ENCODE measurements around the gene C2orf78.
A peak's percentile ranks its signal among the peaks of the same experiment; 100 is the strongest.
"Not testable (repeated sequence)": the region's sequence is repeated elsewhere in the genome, so short reads cannot be mapped to it uniquely, and the experiment has no call there.

The C2orf78 gene

GRCh38 chr2:73783883-73784282, at the start of gene C2orf78:
Gene C2orf78, plus strand, starts transcription at chr2:73784183. Its CDS starts 127 bp downstream, at chr2:73784310.
- not testable (repeated sequence) for DNase-seq

GRCh38 chr2:73736378-73736777, 47.6 kb upstream of the C2orf78 start:
- DNase-seq, result no peak

- peak; percentile 90 to 91 for DNase-seq
Observed at GRCh38 chr2:73736855-73737779, 46.9 kb upstream of the C2orf78 start, which contains the start of gene TPRKB. Gene TPRKB, minus strand, starts transcription at chr2:73737345. Its CDS starts 2,776 bp downstream, at chr2:73734569.

- no peak for DNase-seq
Observed at GRCh38 chr2:73739101-73739500, 44.9 kb upstream of the C2orf78 start.

DNA sequence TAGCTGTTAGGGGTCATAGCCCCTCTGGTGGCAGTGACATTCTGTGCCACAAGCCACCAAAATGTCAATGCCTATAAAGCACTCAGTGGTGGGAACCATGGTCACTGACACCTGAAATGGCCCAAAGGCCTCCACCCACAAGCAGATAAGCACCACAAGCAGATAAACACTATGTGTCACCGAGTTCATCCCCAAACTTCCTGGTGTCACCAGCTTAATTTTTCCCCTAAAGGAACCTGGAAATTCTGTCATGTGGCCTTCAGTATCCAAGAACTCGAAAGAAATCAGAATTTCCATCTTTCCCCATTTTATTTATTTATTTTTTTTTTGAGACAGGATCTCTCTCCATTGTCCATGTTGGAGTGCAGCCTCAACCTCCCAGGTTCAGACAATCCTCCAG, 43.2 kb upstream of the C2orf78 start:
- DNase-seq, result no peak

GRCh38 chr2:73746015-73746876, 37.7 kb upstream of the C2orf78 start:
- DNase-seq, result no peak

GRCh38 chr2:73746877-73747208, 37.1 kb upstream of the C2orf78 start:
- no peak for DNase-seq

GRCh38 chr2:73749314-73749713, 34.7 kb upstream of the C2orf78 start:
- DNase-seq, result no peak

GRCh38 chr2:73754332-73754731, 29.7 kb upstream of the C2orf78 start:
- DNase-seq, result not testable (repeated sequence)

GRCh38 chr2:73759285-73759764, 24.7 kb upstream of the C2orf78 start:
- no peak for DNase-seq

DNA sequence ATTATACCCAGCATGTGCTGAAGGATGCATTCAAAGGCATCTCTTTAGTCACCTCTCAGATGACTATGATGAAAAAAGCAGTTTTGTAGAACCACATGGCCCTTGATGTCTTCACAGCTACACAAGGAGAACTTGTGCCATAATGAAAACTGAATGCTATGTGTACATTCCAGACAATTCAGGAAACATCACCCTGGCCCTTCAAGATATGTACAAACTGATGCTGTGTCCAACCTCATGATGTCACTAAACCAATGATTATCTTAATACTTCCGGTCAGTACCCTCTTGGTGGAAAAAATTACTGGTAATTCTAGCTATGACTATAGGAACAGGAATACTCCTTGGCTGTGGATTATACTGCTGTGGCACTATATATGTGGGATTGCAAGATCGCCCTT, 24.1 kb upstream of the C2orf78 start:
- no peak for DNase-seq

DNA sequence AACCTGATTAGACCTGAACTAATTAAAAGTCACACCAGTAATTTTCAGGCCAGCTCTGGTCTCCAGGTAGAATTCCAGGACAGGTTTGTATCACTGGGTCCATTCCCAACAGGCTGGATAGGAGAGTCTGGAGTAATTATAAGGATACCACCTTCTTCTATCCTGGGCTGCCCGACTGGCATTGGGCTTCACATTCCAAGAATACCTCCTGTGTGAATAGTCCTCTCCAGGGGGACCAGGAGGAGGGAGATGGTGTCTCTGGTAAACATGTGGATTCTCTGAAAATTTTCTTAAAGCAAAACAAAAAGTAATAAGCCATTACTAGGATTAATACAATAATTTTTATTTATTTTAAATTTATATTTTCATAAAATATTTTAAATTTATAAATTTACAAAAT, 21.4 kb upstream of the C2orf78 start:
- no peak for DNase-seq

- DNase-seq, result no peak
Observed at GRCh38 chr2:73764945-73765344, 19.0 kb upstream of the C2orf78 start.

- no peak for DNase-seq
Observed at GRCh38 chr2:73766349-73766748, 17.6 kb upstream of the C2orf78 start.

DNA sequence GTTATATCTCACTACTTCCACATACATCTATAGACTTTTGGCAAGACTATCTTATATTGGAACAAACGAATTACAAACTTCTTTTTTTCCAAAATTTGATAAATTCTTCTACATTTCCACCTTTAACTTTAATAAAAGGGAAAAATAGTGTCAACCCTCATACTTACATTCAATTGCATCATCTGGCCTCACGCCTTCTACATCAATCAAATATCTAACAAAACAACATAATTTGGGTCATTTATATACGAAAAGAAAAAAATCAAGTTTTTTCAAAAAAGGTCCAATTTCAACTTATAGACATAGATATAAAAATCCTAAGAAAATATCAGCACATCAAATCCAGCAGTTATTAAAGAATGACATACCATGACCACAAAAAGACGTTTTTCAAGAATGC, 17.0 kb upstream of the C2orf78 start:
- DNase-seq, result no peak

- no peak for DNase-seq
Observed at GRCh38 chr2:73770725-73771124, 13.3 kb upstream of the C2orf78 start.

DNA sequence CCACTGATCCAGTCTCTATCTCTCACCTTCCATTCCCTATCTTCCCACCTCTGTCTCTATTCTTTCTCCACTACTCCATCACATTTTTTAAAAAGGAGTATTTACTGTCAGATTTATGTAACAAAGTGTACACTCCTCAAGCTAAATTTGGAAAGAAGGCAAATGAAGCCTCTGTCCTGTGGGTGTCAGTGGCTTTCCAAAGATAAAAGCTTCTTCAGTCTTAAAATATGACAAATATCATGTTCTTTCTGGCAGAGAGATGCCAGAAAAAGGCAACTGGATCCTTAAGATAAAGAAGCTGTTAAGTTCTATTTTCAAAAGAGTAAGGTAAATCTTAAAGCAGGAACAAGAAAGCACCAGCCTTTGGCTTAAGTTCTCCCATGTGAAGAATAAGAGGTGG, 11.2 kb upstream of the C2orf78 start:
- DNase-seq, result no peak

DNA sequence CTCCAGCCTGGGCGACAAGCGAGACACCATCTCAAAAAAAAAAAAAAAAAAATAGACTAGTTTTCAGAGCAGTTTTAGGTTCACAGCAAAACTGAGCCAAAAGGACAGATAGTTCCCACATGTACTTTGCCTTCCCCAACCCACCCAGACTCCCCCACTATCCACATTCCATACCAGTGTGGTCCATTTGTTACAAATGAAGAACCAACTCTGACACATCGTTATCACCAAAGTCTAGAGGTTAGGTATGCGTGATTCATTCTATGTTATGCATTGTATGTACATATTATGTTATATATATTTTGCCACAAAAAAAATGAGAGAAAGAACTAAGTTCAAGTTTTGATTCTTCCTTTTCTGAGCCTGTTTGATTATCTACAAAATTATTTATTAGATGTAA, 7.6 kb upstream of the C2orf78 start:
- DNase-seq, result no peak

GRCh38 chr2:73776869-73777519, 7.0 kb upstream of the C2orf78 start:
- no peak for DNase-seq

DNA sequence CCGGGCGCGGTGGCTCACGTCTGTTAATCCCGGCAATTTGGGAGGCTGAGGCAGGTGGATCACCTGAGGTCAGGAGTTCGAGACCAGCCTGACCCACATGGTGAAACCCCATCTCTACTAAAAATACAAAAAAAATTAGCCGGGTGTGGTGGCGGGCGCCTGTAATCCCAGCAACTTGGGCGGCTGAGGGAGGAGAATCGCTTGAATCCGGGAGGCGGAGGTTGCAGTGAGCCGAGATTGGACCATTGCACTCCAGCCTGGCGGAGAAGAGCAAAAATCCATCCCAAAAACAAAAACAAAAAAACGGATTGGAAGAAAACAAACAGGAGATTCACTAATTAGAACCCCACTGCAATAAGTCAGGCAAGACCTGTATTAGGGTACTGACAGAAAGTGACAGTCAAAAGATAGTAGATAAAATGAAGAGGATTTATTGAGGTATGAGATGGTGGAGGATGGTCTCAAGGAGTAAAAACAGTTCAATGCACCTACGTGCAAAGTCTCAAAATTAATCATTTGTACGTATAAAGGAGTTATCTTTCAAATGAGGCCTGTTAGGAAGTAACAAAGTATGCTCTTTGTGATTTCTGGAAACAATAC, 5.0 kb upstream of the C2orf78 start:
- DNase-seq, result not testable (repeated sequence)

DNA sequence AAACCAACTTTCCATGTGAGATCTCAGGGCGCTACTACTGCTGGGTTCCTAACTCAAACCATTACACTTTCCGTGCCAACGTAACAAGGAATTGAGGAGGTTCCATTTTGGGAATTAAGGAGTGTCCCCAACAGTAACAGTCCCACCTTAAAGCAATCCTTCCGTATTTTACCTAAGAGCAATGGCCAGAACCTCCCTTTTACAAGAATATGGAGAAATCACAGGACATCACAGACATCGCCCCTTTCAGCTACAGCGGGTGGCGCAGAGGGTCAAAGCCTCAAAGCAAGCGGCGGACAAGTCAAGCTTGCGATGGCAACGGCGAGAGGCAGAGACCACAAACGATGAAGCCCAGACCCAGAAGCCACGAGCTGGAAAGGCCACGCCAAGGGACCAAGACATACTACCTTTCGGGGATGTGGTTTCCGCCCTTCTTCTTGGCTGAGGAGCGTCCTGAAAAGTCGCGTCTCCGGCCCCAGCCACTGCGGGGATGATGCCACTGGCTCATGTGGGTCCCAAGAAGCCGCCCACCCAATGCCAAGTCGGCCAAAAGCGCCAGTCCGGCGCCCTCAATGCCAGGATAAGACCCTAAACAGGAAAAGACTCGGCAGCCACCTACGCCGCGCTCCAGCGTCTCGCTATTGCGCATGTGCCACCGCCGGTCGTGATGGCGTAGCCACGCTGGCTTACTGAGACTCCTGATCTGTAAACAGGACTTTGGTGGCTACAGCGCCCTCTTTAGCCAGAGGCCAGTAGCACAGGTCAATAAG, 4.3 kb upstream of the C2orf78 start, which contains the start of gene DUSP11:
DUSP11 (minus strand) TSS at position 637 of the 770 bp plus-strand sequence; CDS start at position 508, 129 bp downstream.
- peak; percentile 97 to 98 for DNase-seq

DNA sequence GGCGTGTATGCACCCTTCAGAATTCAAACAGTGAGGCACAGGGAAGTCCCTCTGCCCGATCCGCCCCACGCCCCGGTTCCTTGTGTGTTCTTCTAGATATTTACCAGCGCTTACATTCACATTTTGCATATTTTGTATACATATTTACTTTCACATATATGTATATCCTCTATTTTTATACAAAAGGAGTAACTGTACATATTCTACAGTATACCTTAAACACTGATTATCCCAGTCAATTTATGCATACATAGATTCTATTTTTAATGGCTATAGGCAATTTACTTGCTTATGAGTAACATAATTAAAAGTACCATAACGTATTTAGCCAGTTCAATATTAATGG, 3.8 kb upstream of the C2orf78 start:
- no peak for DNase-seq
